PC-3 (cell line): ENCODE data around the gene PREX1.

Source experiments
- EZH2phosphoT487 ChIP-seq: fragments of 300-600 bp; sonication (generic); IDR thresholded peaks from 2 replicates; pipeline ENCODE4 v1.6.1; 2018; ENCODE audit warnings: mild to moderate bottlenecking, antibody characterized with exemption, low read length, borderline replicate concordance
- TF ChIP-seq, protein P1 (sequence below): fragments of 300-600 bp; sonication (generic); conservative IDR thresholded peaks from 2 replicates; pipeline ENCODE4 v1.5.1; 2017; ENCODE audit warnings: antibody characterized with exemption, low read depth, mild to moderate bottlenecking, low read length

DNA sequence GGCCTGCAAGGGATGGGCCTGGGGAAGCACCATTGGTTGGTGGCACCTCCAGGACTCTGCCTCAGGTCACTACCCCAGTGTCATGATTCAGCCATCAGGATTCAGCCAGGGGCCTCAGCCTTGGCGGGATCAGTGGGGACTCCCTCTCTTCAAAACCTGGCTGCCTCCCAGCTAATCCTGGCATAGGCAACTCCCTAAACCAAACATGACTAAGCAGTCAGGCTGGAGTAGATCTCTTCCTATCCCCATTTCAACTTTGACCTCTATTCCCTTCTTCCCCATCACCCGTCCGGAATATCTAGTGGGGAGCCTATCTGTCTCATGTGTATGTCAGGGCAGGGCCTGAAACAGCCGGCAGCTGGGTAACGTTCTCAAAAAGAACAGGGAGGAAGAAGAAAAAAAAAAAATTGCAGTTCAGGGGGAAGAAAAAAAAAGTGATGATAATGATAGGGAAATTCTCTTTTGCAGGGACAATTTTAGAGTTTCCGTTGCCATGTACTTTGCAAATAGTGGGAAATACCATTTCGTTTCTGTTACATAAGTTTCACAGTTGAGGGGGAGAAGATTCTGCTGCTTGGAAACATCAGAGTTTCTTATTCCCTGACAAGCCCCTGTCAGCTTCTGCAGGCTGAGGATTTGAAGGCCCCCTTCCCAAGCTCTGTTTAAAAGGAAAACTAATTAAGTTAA lies 4.1 kb upstream of the PREX1 start:
- TF ChIP-seq EZH2phosphoT487, result no peak
- TF ChIP-seq, protein P1, sequence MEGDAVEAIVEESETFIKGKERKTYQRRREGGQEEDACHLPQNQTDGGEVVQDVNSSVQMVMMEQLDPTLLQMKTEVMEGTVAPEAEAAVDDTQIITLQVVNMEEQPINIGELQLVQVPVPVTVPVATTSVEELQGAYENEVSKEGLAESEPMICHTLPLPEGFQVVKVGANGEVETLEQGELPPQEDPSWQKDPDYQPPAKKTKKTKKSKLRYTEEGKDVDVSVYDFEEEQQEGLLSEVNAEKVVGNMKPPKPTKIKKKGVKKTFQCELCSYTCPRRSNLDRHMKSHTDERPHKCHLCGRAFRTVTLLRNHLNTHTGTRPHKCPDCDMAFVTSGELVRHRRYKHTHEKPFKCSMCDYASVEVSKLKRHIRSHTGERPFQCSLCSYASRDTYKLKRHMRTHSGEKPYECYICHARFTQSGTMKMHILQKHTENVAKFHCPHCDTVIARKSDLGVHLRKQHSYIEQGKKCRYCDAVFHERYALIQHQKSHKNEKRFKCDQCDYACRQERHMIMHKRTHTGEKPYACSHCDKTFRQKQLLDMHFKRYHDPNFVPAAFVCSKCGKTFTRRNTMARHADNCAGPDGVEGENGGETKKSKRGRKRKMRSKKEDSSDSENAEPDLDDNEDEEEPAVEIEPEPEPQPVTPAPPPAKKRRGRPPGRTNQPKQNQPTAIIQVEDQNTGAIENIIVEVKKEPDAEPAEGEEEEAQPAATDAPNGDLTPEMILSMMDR, result no peak
